CD4-positive, alpha-beta T cell (primary cell): ENCODE results near the gene KLHL11. TPM values are rescaled to one million over a fixed set of nuclear protein-coding genes. Genes with fewer than 3 reads are reported as not detected.

Experiments
- ATAC-seq: fragments of 200-7000 bp; cut with Tn5 transposase; one replicate; pipeline ENCODE4 v1.10.0; 2022; ENCODE audit warnings: mild to moderate bottlenecking; ENCODE audit not compliant: poor library complexity
- CTCF ChIA-PET: fragments of 350-600 bp; sonication (Branson Sonifier 250); formaldehyde crosslinking; loops from one replicate; lab custom pipeline; 2021; ENCODE audit warnings: antibody characterized with exemption, inconsistent platforms; lab: Charles Lee
- POLR2A ChIA-PET: fragments of 350-600 bp; sonication (Branson Sonifier 250); formaldehyde crosslinking; loops from one replicate; lab custom pipeline; 2021; ENCODE audit warnings: antibody characterized with exemption, inconsistent platforms; lab: Charles Lee
- DNase-seq, 14 experiments: peaks; one replicate each; pipeline ENCODE4 v3.0.0-alpha.2; 2013 to 2020; ENCODE audit warnings: mixed read lengths in 2 of 14
- H3K27ac ChIP-seq, 2 donors: one replicate each; pipeline versions ENCODE4 v1.5.1 to v1.7.0; 2013; ENCODE audit warnings: low read length in 2 of 2, low read depth in 1 of 2, mild to moderate bottlenecking in 1 of 2
- H3K27me3 ChIP-seq, 2 experiments: 1 replicate in 1 of 2; 2 replicates in 1 of 2; pipeline versions ENCODE4 v1.6.1 to v1.7.0; 2013; ENCODE audit warnings: low read length in 2 of 2, control low read depth in 1 of 2, mild to moderate bottlenecking in 1 of 2, moderate library complexity in 1 of 2; ENCODE audit not compliant: insufficient read depth in 2 of 2, control insufficient read depth in 1 of 2
- H3K36me3 ChIP-seq: one replicate; pipeline ENCODE4 v1.6.1; 2013; ENCODE audit warnings: low read length, control low read depth; ENCODE audit not compliant: insufficient read depth
- H3K4me1 ChIP-seq: one replicate; pipeline ENCODE4 v1.6.1; 2013; ENCODE audit warnings: low read length, control low read depth; ENCODE audit not compliant: insufficient read depth
- H3K4me3 ChIP-seq: one replicate; pipeline ENCODE4 v1.5.1; 2013; ENCODE audit warnings: mild to moderate bottlenecking, low read length, moderate library complexity
- H3K9me3 ChIP-seq, 2 experiments: 1 replicate in 1 of 2; 2 replicates in 1 of 2; pipeline versions ENCODE4 v1.6.1 to v1.7.0; 2013; ENCODE audit warnings: low read length in 2 of 2, mild to moderate bottlenecking in 2 of 2, control low read depth in 1 of 2, moderate library complexity in 1 of 2; ENCODE audit not compliant: control insufficient read depth in 1 of 2, insufficient read depth in 1 of 2
- H3K27ac Mint-ChIP-seq: one replicate; pipeline ENCODE4 v1.8.0; 2020; ENCODE audit warnings: mixed read lengths
- H3K27me3 Mint-ChIP-seq: one replicate; pipeline ENCODE4 v1.8.0; 2021; ENCODE audit warnings: mixed read lengths
- H3K36me3 Mint-ChIP-seq: one replicate; pipeline ENCODE4 v1.8.0; 2021; ENCODE audit warnings: low read depth, mixed read lengths
- H3K4me1 Mint-ChIP-seq: one replicate; pipeline ENCODE4 v1.8.0; 2021; ENCODE audit warnings: low read depth, mixed read lengths
- H3K4me3 Mint-ChIP-seq: one replicate; pipeline ENCODE4 v1.8.0; 2020; ENCODE audit warnings: mild to moderate bottlenecking, mixed read lengths
- H3K9me3 Mint-ChIP-seq: one replicate; pipeline ENCODE4 v1.8.0; 2020; ENCODE audit warnings: mixed read lengths
- intact Hi-C, 2 experiments: fragments of 100-400 bp; cut with DNase I in 1 of 2; cut with micrococcal nuclease in 1 of 2; formaldehyde crosslinking; loops; one replicate each; pipeline versions ENCODE4 v1.15.1 to v1.9.0; 2023 to 2025; cut with DNase I, micrococcal nuclease
- total RNA-seq, 174 experiments: library from RNA in 2 of 174; stranded (reverse) in 2 of 174; gene quantifications; one replicate each; pipeline ENCODE4 v1.2.3 and lab custom pipeline; 2021 to 2026
- TF ChIP-seq, protein P1 (sequence below): fragments of 200-600 bp; IDR thresholded peaks from one replicate; pipeline ENCODE4 v1.8.0; 2022; ENCODE audit warnings: antibody characterized with exemption, mild to moderate bottlenecking

The KLHL11 gene
- total RNA-seq, 2 experiments from 2014 or later, result 32.9 to 34.0 TPM

DNA sequence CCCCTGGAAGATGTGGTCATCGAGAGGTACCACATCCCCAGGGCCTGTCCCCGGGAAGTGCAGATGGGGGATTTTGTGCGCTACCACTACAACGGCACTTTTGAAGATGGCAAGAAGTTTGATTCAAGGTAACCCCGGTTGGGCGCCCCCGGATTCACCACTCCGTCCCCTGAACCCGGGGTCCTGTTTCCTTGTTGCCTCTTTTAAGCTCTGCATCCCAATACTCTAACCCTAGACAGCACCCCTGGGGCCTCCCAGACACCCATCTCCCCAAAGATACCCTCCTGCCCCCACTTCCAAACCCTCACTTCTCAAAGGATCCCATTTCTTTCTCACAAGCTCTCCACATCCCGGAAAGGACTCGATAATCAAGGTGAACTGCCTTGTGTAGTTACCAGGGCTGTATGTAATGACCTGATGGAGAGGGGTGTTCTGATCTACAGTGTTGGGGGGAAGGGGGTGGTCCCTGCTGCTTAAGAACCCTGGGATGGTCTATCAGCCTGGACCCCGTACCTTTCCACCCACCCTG is 52.0 kb downstream of the KLHL11 start:
- intact Hi-C loops, result no loop called here
- H3K27ac Mint-ChIP-seq, result no peak overlapping the region
- CTCF ChIA-PET, result no interaction called here

DNA sequence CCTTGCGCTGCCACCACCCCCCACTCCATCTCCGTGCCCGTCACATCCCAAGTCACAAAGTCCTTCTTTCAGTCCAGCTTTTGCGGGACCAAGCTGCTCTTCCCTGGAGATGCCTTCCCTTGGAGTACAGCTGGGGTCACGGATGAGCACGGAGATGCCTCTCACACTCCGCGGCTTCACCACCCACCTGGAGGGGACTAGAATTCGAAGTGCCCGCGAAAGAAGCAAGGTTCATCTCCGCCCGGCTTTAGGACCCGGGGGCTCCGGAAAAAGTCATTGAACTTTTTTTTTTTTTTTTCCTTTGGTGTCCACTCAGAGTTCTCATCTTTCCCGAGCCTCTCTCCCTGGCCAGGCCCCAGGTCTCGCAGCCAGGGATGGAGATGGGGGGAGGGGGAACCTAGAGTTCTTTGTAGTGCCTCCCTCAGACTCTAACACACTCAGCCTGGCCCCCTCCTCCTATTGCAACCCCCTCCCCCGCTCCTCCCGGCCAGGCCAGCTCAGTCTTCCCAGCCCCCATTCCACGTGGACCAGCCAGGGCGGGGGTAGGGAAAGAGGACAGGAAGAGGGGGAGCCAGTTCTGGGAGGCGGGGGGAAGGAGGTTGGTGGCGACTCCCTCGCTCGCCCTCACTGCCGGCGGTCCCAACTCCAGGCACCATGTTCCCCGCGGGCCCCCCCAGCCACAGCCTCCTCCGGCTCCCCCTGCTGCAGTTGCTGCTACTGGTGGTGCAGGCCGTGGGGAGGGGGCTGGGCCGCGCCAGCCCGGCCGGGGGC is 52.7 kb downstream of the KLHL11 start, which contains the start of gene FKBP10:
FKBP10 (plus strand) TSS at position 624 of the 771 bp plus-strand sequence; CDS start at position 655, 31 bp downstream.
- no peaks in the 10 kb centered on the region for H3K27me3 ChIP-seq
- ChIA-PET POLR2A (interaction anchor here (0.7 to 2.8 kb wide), 5 partner anchors 23 to 394 kb away, joined by 3 to 24 read pairs (median 10); partner anchors contain the start of genes EIF1, KLHL11 and NT5C3B), CTCF (interaction anchor here (1.2 to 1.5 kb wide), 3 partner anchors 51 to 75 kb away, joined by 3 to 15 read pairs (median 8); partner anchors contain the start of gene KLHL11)
- peak within 1 kb of the TSS; percentile 97 for H3K4me3 Mint-ChIP-seq
- intact Hi-C loops, result no loop called here
- peak within 1 kb of the TSS; percentile 36 for H3K27ac Mint-ChIP-seq
- H3K36me3 Mint-ChIP-seq, result peaks cover 10% of the 10 kb centered on the region
- peaks cover 34% of the 10 kb centered on the region for H3K4me1 ChIP-seq
- TF ChIP-seq, protein P1, sequence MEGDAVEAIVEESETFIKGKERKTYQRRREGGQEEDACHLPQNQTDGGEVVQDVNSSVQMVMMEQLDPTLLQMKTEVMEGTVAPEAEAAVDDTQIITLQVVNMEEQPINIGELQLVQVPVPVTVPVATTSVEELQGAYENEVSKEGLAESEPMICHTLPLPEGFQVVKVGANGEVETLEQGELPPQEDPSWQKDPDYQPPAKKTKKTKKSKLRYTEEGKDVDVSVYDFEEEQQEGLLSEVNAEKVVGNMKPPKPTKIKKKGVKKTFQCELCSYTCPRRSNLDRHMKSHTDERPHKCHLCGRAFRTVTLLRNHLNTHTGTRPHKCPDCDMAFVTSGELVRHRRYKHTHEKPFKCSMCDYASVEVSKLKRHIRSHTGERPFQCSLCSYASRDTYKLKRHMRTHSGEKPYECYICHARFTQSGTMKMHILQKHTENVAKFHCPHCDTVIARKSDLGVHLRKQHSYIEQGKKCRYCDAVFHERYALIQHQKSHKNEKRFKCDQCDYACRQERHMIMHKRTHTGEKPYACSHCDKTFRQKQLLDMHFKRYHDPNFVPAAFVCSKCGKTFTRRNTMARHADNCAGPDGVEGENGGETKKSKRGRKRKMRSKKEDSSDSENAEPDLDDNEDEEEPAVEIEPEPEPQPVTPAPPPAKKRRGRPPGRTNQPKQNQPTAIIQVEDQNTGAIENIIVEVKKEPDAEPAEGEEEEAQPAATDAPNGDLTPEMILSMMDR, result no peak
- DNase-seq (peak in 12 of 14 experiments; percentile 16 to 67 (median 30)), ATAC-seq (peak; percentile 18)
- no peaks in the 10 kb centered on the region for H3K27me3 Mint-ChIP-seq
- H3K4me1 Mint-ChIP-seq, result peaks cover 22% of the 10 kb centered on the region
- no peaks in the 10 kb centered on the region for H3K9me3 Mint-ChIP-seq
- no peaks in the 10 kb centered on the region for H3K9me3 ChIP-seq
- no peak within 1 kb of the TSS for H3K27ac ChIP-seq
- H3K36me3 ChIP-seq, result no peaks in the 10 kb centered on the region
- H3K4me3 ChIP-seq, result peak within 1 kb of the TSS; percentile 60

More for the DNA sequence above, 52.0 kb downstream of the KLHL11 start:
- Mint-ChIP-seq H3K4me1 (peaks cover 22% of the 10 kb centered on the region), H3K9me3 (no peaks in the 10 kb centered on the region), H3K36me3 (peaks cover 10% of the 10 kb centered on the region), H3K4me3 (peak overlapping the region; percentile 82), H3K27me3 (no peaks in the 10 kb centered on the region)
- Histone ChIP-seq H3K27ac (no peak overlapping the region), H3K27me3 (no peaks in the 10 kb centered on the region), H3K4me3 (no peak overlapping the region), H3K9me3 (no peaks in the 10 kb centered on the region), H3K4me1 (peaks cover 34% of the 10 kb centered on the region), H3K36me3 (no peaks in the 10 kb centered on the region)
- ATAC-seq, result no peak
- POLR2A ChIA-PET, result interaction anchor here (1.8 kb wide), 1 partner anchor 121 kb away, joined by 5 read pairs; no protein-coding TSS in a partner anchor
- no peak for DNase-seq
- TF ChIP-seq, protein P1, result no peak

DNA sequence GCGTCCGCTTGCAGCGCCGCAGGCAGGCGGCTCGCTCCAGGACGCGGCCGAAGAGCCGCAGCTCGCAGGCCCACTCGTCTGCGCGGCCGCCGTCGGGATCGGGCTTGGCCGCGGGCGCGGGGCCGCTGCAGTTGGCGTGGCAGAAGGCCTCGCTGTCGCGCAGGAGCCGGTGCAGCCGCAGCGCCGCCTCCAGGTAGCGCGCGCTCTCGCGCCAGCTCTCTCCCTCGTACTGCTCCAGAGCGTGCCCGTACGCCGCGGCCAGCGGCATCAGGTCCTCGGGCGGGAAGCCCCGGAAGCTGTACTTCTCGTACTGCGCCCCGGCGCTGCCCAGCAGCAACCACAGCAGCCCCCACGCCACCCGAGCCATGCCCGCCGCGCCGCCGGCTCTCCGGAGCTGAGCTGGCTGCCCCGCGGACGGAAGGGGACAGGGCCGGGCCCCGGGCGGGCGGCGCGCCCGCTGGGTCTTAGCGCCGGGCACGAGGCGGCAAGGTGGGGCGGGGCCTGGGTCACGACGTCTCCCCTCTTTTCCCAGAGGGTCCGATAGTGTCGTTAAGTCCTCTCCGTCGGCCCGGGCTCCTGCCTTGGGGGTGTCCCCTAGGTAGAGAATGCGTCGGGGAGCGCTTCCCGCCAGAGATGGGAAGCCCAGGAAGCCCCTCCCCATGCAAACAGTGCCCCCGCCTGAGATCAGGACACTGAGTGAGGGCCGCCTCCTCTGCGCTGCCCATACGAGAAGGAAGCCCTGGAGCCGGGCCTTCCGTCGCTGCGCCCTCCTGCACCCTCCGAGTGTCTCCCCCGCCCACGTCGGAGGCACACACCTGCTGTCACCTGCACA is 53.5 kb downstream of the KLHL11 start, which contains the start of gene P3H4:
P3H4 (minus strand) TSS at position 401 of the 832 bp plus-strand sequence; CDS start at position 367, 34 bp downstream.
- H3K27ac Mint-ChIP-seq, result peak within 1 kb of the TSS; percentile 36
- H3K4me1 ChIP-seq, result peaks cover 34% of the 10 kb centered on the region
- H3K36me3 ChIP-seq, result no peaks in the 10 kb centered on the region
- no peaks in the 10 kb centered on the region for H3K9me3 Mint-ChIP-seq
- peak within 1 kb of the TSS; percentile 97 for H3K4me3 Mint-ChIP-seq
- H3K9me3 ChIP-seq, result no peaks in the 10 kb centered on the region
- DNase-seq, result peak; percentile 44 to 90 (median 70)
- no peaks in the 10 kb centered on the region for H3K27me3 Mint-ChIP-seq
- CTCF ChIA-PET, result interaction anchor here (0.9 to 1.5 kb wide), 6 partner anchors 11 to 74 kb away, joined by 3 to 15 read pairs (median 6); partner anchors contain the start of gene KLHL11
- peak; percentile 91 for ATAC-seq
- TF ChIP-seq, protein P1, result peak; percentile 68
- peaks cover 22% of the 10 kb centered on the region for H3K4me1 Mint-ChIP-seq
- peaks cover 10% of the 10 kb centered on the region for H3K36me3 Mint-ChIP-seq
- no peaks in the 10 kb centered on the region for H3K27me3 ChIP-seq
- no peak within 1 kb of the TSS for H3K27ac ChIP-seq
- H3K4me3 ChIP-seq, result peak within 1 kb of the TSS; percentile 60
- POLR2A ChIA-PET, result interaction anchor here (0.6 to 2.8 kb wide), 17 partner anchors 10 to 394 kb away, joined by 3 to 24 read pairs (median 5); partner anchors contain the start of genes ACLY, CNP, EIF1 and JUP
- intact Hi-C loops, result loop anchor here (2.0 kb wide), 2 partner anchors 73 to 993 kb away; no protein-coding TSS in a partner anchor
